ENCODE data around the gene VCX2. TPM values are rescaled to one million over a fixed set of nuclear protein-coding genes. Genes with fewer than 3 reads are reported as not detected.

Gene VCX2
- total RNA-seq, 4 donors from 2014 or later = not detected

DNA sequence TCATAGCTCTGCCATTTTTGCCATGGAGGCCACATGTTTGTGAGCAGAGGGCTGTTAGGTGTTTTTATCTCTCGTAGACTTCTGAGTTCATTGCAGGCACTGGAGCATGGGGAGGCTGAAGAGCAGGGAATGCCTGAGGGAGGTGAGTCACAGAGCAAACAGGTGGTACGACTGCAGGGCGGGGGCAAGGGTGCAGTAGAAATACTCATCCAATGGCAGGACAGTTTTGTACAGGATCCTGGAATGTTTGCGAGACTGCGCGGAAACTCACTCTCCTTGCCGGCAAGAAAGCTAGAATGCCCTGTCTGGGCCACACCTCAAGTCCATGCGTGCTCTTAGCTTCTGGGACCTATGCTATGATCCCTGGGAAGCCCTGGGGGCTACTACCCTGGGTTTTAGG, 20.0 kb upstream of the VCX2 start:
- TF ChIP-seq, protein P1, sequence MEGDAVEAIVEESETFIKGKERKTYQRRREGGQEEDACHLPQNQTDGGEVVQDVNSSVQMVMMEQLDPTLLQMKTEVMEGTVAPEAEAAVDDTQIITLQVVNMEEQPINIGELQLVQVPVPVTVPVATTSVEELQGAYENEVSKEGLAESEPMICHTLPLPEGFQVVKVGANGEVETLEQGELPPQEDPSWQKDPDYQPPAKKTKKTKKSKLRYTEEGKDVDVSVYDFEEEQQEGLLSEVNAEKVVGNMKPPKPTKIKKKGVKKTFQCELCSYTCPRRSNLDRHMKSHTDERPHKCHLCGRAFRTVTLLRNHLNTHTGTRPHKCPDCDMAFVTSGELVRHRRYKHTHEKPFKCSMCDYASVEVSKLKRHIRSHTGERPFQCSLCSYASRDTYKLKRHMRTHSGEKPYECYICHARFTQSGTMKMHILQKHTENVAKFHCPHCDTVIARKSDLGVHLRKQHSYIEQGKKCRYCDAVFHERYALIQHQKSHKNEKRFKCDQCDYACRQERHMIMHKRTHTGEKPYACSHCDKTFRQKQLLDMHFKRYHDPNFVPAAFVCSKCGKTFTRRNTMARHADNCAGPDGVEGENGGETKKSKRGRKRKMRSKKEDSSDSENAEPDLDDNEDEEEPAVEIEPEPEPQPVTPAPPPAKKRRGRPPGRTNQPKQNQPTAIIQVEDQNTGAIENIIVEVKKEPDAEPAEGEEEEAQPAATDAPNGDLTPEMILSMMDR (IDR thresholded peaks at IDR 0.05; ENCODE audit: low read depth) = no peak

DNA sequence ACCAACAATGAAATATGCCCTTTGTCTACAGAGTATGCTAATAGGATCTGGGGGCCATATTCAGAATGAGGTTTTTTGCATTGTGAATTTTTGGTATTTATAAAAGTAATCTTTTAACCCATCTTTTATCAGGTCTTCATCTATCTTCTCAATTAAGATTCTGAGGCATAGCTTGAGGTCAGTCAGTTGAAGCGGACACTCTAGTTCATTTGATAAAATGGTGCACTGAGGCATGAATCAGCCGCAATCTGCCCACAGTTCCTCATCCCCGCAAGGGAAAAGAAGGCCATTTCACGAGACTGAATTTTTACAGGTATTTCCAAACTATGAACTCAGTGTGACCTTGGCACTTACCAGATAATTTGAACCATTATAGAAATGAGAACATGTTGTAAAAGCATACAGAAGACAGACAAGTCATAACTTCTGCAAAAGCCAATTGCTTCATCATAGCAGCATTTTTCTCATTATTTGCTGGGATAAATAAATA, 19.3 kb upstream of the VCX2 start:
- TF ChIP-seq, protein P1 (IDR thresholded peaks at IDR 0.05; ENCODE audit: low read depth) = no peak

- TF ChIP-seq, protein P1 (IDR thresholded peaks at IDR 0.05; ENCODE audit: low read depth) = no peak
Measured at GRCh38 chrX:8189096-8189830, 18.2 kb upstream of the VCX2 start.

GRCh38 chrX:8183346-8183745, 12.3 kb upstream of the VCX2 start:
- TF ChIP-seq, protein P1 (IDR thresholded peaks at IDR 0.05; ENCODE audit: low read depth) = no peak

- TF ChIP-seq, protein P1 (IDR thresholded peaks at IDR 0.05; ENCODE audit: low read depth) = no peak
Measured at GRCh38 chrX:8179656-8180055, 8.6 kb upstream of the VCX2 start.

- TF ChIP-seq, protein P1 (IDR thresholded peaks at IDR 0.05; ENCODE audit: low read depth) = no peak
Measured at GRCh38 chrX:8147226-8147625, 23.8 kb downstream of the VCX2 start.

DNA sequence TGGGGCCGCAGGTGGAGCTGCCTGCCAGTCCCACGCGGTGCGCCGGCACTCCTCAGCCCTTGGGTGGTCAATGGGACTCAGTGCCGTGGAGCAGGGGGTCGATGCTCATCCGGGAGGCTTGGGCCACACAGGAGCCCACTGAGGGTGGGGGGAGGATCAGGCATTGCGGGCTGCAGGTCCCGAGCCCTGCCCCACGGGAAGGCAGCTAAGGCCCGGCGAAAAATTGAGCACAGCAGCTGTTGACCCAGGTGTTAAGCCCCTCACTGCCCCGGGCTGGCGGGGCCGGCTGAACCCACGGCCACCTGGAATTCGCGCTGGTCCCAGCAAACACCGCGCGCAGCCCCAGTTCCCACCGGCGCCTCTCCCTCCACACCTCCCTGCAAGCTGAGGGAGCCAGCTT, 26.1 kb downstream of the VCX2 start:
- TF ChIP-seq, protein P1 (IDR thresholded peaks at IDR 0.05; ENCODE audit: low read depth) = no peak

Data from subcutaneous adipose tissue (tissue), 4 donors.